Stimulated activated CD8-positive, alpha-beta memory T cell treated with anti-CD3 and anti-CD28 coated beads, Interleukin-4, amount 100 ng/mL, for 4 hours (primary cell): ENCODE measurements around the gene GINS3.
"Not testable (repeated sequence)": the region's sequence is repeated elsewhere in the genome, so short reads cannot be mapped to it uniquely, and the experiment has no call there.

Experiments used
- DNase-seq, 2 donors: peaks; one replicate each; pipeline ENCODE4 v3.0.0-alpha.2; 2020; ENCODE audit warnings: low read depth in 2 of 2, low spot score in 1 of 2

GINS3 gene

DNA sequence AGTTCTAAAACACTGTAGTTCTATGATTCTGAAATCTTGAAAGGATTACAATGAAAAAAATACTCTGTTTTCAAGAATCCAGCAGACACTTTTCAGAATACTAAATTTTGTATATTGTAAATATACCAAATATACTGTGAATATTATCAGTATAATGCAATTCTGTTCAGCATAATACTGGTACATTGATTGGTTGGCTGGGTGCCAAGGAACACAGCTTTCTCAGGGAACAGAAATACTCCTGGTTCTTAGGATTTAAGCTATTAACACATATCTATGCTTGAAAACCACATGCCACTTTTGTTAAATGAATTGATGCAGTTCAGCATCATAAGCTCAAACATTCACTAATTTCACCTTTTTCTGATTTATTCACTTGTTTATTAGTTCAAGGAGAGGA is 2.5 kb upstream of the GINS3 start:
- DNase-seq, result no peak

DNA sequence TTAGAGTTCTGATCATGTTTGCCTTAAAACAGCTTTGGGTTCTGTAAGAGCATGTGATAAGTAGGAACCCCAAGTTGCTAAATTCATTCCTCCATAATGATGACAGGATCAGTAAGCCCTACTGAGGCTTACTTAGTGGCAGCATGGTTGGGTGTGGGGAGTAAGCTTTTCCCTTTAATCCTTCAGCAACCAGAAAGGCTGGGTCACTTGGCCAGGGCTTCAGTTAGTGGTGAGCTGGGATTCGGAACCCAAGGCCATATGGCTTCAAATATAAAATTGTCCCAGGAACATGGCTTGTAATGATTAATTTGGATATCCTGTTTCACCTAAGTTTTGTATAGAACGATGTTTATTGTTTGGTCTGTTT is 850 bp downstream of the GINS3 start:
- no peak for DNase-seq

DNA sequence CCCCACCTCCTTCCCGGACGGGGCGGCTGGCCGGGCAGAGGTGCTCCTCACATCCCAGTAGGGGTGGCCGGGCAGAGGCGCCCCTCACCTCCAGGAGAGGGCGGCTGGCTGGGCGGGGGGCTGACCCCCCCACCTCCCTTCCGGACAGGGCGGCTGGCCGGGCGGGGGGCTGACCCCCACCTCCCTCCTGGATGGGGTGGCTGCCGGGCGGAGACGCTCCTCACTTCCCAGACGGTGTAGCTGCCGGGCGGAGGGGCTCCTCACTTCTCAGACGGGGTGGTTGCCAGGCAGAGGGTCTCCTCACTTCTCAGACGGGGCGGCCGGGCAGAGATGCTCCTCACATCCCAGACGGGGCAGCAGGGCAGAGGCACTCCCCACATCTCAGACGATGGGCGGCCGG is 4.6 kb downstream of the GINS3 start:
- DNase-seq, result not testable (repeated sequence)

DNA sequence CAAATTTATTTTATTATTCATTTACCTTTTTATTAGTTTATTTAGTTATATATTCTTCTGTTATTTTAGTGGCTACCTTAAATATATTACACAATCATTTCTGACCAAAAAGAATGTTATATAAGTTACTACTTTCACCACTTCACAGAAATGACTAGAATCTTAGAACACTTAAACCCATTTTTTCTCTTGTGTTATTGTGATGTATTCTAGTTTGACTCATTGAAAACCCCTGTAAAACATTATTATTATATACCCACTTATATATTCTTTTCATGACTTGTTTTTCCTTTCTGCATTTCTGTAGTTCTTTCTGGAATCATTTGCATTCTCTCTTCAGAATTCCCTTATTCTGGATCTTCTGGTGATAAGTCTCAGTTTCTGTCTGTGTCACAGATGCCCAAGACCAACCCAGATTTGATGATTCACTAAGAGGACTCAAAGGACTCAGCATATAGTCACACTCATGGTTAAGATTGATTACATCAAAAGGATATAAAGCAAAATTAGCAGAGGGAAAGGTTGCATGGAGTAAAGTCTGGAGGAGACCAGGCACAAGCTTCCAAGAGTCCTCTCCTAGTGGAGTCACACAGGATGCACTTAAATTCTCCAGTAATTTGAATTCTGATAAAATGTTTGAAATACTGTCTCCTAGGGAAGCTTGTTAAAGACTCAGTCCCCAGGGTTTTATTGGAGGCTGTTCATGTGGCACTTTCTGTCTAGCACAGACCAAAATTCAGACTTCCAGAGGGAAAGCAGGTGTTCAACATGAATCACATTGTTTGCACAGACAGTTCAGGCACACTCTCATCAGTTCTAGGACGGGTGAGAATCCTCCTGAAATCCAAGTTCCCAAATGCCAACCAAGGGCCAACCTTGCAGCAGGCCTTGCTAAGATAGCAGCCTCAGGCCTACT is 7.7 kb downstream of the GINS3 start:
- DNase-seq, result no peak

DNA sequence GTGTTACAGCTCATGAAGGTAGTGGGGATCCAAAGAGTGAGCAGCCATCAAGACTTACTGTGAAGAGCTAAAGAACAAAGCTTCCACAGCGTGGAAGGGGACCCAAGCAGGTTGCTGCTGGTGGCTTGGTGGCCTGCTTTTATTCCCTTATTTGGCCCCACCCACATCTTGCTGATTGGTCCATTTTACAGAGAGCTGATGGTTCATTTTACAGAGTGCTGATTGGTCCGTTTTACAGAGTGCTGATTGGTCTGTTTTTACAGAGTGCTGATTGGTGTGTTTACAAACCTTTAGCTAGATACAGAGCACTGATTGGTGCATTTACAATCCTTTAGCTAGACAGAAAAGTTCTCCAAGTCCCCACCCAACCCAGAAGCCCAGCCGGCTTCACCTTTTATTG is 9.0 kb downstream of the GINS3 start:
- not testable (repeated sequence) for DNase-seq

DNA sequence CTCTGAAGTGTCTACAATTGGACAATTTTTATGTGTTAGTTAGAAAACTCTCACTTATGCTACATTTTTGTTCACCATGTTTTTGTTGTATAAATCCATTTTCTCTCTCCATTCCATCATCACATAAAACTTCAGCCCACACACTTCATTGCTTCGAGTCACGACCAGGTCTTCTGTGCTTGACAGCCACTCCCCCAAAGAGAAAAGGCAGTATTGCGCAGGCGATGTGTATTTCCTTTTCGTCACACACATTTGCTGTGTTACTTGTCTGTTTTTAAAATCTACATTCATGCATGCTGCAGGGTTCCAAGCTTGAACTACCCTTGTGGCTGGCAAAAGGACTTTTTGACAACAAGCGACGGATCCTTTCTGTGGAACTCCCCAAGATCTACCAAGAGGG is 10.5 kb downstream of the GINS3 start:
- no peak for DNase-seq

DNA sequence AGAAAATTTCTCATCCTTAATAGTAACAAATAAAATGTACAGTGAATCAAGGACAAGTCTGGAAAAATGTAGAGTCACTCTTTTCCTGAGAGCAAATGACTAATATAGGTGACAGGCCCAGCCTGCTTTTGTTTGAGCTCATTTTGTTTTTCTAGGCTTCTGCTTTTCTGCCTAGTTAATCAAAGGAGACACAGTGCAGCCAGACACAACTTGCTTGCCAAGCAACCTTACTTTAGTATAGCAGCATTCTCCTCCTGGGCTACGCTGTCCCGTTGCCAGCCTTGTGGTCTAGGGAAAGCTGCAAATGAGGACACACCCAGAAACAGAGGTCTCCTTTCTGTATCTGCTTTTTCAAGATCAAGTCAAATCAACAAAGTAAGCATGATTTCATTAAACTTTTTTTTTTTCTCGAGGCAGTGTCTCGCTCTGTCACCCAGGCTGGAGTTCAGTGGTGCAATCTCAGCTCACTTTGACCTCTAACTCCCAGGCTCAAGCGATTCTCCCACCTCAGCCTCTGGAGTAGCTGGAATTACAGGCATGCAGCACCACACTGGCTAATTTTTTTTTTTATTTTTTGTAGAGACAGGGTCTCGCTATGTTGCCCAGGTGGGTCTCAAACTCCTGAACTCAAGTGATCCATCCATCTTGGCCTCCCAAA is 17.2 kb downstream of the GINS3 start:
- DNase-seq, result no peak

DNA sequence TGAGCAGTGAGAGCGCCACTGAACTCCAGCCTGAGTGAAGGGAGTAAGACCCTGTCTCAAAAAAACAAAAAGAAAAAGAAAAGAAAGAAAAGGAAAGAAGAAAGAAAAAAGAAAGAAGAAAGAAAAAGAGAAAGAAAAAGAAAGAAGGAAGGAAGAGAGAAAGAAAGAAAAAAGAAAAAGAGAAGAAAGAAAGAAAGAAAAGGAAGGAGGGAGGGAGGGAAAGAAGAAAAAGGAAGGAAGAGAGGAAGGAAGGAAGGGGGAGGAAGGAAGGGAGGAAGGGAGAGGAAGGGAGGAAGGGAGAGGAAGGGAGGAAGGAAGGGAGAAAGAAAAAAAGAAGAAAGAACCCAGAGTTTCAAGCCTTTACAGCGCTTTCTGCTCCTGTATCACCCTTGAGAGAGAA is 19.1 kb downstream of the GINS3 start:
- DNase-seq, result no peak

DNA sequence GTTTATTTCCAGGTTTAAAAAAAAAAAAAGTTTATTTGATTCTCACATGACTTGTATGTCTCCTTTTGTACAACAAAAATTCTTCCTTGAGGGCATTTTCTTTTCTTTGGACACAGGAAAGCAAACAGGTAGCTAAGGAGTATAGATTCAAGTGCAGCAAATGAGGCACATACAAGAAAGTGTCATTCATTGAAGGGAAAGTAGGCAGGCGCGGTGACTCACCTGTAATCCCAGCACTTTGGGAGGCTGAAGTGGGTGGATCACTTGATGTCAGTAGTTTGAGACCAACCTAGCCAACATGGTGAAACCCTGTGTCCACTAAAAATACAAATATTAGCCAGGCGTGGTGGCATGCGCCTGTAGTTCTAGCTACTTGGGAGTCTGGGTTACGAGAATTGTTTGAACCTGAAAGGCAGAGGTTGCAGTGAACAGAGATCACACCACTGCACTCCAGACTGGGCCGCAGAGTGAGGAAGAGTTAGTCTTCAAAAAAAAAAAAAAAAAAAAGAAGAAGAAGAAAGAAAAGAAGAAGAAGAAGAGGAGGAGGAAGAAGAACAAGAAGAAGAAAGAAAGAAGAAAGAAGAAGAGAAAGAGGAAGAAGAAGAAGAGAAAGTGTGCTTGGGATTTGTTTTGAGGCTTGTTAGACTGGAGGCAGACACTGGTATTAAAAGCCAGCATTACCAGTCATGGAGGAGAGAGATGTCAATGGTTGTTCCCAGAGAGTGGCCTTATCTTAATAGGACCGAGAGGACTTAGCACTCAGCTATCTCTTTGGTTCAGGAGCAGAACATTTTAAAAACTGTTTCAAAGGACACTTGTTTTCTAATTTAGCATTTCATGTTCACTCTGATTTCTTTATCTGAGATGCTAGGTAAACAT is 19.7 kb downstream of the GINS3 start:
- DNase-seq, result no peak

DNA sequence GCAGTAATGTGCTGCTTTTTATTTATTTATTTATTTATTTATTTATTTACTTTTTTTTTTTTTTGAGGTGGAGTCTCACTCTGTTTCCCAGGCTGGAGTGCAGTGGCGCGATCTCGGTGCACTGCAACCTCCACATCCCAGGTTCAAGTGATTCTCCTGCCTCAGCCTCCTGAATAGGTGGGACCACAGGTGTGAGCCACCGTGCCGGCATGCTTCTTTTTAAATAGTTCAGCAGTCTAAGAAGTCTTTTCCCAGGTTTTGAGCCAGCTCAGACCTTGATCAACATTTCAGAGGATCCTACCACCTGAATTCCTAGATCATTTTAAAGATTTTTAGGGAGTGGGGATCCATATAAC is 20.3 kb downstream of the GINS3 start:
- DNase-seq, result not testable (repeated sequence)

DNA sequence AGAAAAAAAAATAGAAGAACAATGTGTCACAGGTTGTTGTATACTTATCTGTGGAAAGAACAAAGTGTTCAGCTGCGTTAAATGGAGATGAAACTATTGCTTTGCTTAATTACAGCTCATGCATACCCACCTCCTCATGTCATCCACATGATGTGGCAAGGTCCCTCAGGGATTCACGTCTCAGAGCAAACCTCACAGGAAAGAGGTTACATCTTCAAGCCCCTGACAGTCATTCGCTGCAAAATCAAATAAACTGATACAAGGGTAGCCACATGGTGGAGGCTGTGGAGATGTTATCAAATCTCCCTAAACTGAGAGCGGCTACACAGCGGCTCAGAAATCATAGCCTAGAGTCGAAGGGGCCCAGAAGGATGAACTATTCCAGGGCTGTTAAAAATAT is 21.1 kb downstream of the GINS3 start:
- no peak for DNase-seq

DNA sequence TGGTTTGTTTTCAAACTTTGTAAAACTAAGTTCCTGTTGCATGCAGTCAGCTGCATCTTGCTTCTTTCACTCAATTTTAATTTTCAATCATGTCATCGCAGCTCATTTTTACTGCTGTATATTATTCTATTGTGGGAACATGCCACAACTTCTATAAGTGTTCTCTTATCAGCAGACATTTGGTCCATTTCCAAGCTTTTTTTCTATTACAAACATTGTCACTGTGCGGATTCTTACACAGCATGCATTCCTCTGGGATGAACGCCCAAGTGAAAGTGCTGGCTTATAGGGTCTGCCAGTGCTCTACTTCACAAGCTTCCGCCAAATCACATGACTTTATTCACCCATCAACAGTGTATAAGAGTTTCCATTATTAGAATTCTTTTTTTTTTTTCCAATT is 22.7 kb downstream of the GINS3 start:
- no peak for DNase-seq

DNA sequence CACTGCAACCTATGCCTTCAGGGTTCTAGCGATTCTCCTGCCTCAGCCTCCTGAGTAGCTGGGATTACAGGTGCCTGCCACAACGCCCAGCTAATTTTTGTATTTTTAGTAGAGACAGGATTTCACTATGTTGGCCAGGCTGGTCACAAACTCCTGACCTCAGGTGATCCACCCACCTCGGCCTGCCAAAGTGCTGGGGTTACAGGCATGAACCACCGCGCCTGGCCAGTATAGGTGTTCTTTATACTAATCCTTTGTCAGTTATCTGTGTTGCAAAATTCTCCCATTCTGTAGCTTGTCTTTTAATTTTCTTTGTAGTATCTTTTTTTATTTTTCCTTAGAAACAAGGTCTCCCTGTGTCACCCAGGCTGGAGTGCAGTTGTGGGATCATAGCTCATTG is 23.7 kb downstream of the GINS3 start:
- not testable (repeated sequence) for DNase-seq

DNA sequence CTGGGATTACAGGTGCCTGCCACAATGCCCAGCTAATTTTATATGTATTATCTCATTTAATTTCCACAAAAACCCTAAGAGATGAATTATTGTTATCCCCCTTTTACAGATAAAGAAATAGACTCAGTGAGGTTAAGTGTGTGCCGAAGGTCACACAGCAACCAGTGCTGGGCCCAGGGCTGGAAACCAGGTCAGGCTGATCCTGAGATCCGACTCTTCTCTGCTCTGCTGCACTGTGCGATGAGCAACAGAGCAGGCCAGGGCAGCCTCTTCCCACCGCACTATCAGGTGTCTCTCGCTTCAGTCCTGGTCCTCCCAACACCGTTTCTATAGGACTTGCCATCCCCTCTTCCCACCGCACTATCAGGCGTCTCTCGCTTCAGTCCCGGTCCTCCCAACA is 24.8 kb downstream of the GINS3 start:
- no peak for DNase-seq

DNA sequence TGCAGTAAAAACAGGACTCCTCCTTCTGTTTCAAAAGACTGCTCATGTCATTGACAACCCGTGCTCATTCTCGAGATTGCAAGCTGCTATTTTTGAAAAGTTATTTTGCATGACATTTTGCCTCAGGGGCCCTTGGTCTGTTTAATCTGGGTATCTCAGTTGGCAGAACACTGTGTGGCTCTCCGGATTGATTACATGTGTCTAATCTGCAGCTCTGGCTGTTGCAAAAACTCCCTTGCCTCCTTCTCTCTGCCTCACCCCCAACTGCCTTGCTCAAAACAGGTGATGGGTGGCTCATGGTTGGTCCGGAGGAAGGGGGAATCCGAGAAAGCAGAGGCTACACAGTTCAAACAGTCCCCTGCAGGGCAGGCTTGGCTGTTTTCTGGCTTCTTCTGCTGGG is 25.3 kb downstream of the GINS3 start:
- DNase-seq, result no peak

DNA sequence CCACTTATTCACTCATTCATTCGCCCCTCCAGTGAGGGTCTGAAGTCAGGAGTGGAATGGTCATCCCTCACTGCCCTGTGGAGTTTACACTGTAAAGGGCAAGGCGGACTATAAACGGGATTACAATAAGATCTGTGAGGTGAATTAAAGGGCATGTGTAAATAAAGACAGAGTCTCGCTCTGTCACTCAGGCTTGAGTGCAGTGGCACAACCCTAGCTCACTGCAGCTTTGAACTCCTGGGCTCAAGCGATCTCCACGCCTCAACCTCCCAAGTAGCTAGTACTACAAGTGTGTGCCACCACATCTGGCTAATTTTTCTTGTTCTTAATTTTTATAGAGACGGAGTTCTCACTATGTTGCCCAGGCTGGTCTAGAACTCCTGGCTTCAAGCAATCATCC is 25.8 kb downstream of the GINS3 start:
- DNase-seq, result no peak

DNA sequence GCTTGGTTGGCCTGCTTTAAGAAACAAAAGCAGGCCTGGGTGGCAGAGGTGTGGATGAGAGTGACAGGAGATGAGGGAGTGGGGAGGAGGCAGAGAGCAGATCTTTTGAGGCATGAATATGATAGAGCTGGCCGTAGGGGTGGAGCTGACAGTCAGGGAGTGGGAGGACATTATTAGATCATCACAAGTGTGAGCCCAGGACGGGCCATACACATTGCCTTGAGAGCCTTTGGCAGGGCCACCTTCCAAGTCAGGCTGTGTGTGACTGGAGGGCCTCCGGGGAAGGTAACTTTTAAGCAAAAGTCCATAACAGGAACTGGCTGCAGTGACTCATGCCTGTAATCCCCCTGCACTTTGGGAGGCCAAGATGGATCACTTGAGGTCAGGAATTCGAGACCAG is 26.3 kb downstream of the GINS3 start:
- DNase-seq, result no peak

DNA sequence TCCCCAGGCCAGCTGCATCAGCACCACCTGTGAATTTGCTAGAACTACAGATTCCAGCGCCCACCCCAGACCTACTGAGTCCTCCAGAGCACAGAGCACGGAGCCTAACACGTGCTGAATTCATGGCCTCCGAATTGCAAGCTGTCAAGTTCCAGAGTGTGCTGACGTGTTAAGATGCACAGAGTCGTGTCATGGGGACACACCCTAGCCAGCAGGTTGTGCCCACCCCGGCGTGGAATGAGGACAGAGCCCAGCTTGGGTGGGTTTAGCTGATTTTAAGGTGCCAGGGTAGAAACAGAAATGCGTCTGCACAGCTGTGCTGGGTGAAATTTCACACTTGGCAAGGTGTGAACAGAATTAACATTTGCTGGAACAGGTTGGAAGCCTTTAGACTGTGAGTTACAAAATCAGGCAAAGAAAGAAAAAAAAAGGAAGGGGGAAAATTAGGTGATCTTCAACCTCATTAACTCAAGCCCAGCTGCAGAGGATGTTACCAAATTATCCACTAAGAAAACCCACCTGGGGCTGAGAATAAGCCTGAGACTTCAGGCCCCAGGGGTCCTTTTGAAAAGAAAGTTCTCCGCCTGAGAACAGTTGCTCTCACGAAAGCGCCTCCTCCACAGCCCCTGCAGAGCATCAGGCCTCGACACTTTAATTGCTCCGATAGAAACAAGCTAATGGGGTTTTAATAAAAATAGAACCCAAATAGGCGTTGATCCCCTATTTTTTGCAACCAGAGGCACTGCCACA is 27.1 kb downstream of the GINS3 start:
- DNase-seq, result no peak

DNA sequence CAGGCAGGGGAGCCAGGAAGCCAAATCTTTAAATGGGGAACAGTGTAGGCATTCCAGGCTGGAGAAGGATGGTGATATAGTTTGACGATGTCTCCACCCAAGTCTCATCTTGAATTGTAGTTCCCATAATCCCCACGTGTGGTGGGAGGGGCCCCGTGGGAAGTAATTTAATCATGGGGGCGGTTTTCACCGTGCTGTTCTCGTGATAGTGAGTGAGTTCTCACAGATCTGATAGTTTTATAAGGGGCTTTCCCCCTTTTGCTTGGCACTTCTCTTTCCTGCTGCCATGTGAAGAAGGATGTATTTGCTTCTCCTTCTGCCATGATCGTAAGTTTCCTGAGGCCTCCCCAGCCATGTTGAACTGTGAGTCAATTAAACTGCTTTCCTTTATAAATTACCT is 28.8 kb downstream of the GINS3 start:
- no peak for DNase-seq

DNA sequence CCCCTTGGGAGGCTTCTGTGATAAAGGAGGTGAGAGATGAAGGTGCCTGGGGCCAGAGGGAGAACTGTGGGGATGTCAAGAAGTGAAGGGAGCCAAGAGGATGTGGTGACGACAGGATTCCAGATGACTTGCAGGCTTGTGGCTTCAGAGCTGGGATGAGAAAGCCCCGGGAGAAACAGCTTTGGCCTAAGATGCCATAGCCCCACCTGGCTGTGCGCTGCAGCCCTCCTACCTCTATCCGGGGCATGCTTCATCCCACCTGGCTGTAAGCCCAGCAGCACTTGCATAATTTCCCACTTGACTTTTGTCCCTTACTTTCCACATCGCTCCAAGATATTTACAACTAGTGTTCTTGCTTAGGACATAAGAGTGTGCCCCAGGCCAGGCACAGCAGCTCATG is 29.3 kb downstream of the GINS3 start:
- no peak for DNase-seq

DNA sequence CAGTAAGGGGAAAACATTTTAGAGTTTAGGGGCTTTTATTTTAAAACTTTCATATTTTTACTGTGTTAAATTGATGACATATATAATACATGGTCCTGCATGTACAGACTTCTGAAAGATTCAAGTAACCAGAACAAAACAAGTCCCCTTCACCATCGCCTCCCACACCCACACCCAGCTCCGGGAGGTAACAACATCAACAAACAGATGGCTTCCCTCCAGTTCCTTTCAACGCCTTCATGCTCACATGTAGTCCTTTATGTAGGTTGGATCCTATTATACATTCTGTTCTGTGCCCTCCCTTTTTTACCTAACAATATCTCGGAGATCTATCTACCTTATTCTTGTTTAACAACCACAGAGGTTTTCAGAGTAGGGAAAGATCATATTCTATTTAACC is 30.5 kb downstream of the GINS3 start:
- DNase-seq, result no peak
